ENCODE data around the gene SPEM3.
"Not testable (repeated sequence)": the region's sequence is repeated elsewhere in the genome, so short reads cannot be mapped to it uniquely, and the experiment has no call there.

Gene SPEM3

DNA sequence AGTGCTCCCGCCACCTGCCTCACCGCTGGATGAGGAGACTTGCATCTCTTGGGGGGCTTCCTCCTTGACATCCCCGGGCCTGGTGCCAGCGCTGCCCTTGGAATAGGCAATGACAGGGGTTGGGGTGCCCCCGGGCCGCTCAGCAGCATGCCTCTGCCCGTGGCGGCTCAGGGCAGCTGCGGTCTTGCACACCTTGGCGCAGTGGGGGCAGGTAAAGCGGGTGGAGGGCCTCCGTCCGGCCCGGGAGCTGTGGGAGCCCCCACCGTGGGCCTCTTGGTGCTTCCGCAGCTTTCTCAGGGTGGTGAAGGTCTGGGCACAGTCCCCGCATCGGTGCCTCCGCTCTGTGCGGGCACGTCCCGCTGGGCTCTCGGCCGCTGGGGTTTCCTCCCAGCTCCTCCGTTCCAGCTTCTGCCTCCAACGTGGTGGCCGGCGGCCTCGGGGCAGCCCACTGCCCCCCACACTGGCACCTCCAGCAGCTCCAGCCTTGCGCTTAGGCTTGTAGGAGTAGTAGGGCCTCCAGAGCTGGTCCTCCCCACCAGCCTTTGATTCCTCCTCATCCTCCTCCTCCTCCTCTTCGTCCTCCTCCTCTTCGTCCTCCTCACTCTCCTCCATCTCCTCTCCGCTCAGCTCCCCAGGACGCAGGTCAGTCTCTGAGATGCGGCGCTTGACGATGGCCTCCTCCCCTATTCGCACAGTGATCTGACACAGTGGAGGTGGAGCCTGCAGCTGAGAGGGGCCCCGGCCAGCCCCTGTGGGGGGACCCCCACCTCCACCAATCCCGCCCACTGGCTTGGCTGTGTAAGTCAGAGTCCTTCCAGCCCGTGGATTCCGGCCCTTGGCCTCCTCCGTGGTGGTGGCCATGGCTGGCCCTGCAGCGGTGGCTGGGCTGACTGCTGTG lies 34.1 kb downstream of the SPEM3 start:
- Histone ChIP-seq H3K36me3 (peaks cover 80% of the 10 kb centered on the region), H3K4me3 (no peak overlapping the region), H3K4me1 (peaks cover 14% of the 10 kb centered on the region), H3K9me3 (no peaks in the 10 kb centered on the region), H3K27me3 (no peaks in the 10 kb centered on the region), H4K20me1 (peaks cover 21% of the 10 kb centered on the region), H3K4me2 (no peak overlapping the region), H3K9ac (no peak overlapping the region), H3K27ac (no peak overlapping the region)
- TF ChIP-seq Cebpa-rat (IDR thresholded peaks at IDR 0.05): no peak

DNA sequence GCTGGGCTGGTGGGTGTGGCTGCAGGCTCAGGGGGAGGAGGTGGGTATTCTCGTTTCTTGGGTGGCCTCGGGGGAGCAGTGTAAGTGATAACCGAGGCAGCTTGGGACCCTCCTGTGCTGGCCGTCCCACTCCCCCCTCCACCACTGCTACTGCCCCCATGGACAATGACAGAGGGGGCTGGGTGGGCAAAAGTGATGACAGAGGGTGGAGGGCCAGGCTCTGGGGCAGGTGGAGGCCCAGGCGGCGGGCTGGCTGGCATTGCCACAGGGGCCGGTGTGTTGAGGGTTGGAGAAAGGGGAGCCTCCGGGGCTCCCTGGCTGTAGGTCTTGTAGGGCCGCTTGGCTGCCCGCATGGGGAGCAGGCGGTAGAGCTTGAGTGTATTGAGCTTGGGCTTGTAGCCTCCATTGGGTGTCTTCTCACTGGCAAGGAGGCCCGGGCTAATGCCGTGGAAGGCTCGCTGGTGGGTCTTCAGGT lies 34.8 kb downstream of the SPEM3 start:
- no peak for TF ChIP-seq Cebpa-rat (IDR thresholded peaks at IDR 0.05)
- Histone ChIP-seq H3K36me3 (peaks cover 79% of the 10 kb centered on the region), H3K27ac (no peak overlapping the region), H3K9ac (no peak overlapping the region), H4K20me1 (peaks cover 28% of the 10 kb centered on the region), H3K4me1 (peaks cover 21% of the 10 kb centered on the region), H3K4me2 (no peak overlapping the region), H3K9me3 (no peaks in the 10 kb centered on the region), H3K4me3 (no peak overlapping the region), H3K27me3 (no peaks in the 10 kb centered on the region)

DNA sequence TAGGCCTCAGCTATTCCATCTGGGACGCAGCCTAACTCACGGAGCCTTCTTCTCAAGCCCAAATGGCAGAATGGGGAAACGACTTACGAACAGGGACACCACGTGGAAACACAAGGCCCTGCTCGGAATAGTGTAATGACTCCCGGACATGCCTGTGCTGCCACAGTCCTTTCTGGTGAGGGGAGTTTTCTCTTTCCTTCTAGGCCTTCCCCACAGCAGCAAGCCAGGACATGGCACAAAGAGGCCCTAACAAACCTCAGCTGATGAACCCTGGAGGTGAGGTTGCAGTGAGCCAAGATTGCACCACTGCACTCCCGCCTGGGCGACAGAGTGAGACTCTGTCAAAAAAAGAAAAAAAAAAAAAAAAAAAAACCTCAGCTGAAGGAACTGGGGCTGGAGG lies 35.4 kb downstream of the SPEM3 start:
- Histone ChIP-seq H3K27me3 (no peaks in the 10 kb centered on the region), H3K4me3 (no peak overlapping the region), H3K9ac (no peak overlapping the region), H3K9me3 (no peaks in the 10 kb centered on the region), H3K27ac (no peak overlapping the region), H3K36me3 (peaks cover 80% of the 10 kb centered on the region), H3K4me1 (peaks cover 25% of the 10 kb centered on the region), H3K4me2 (no peak overlapping the region), H4K20me1 (peaks cover 34% of the 10 kb centered on the region)
- no peak for TF ChIP-seq Cebpa-rat (IDR thresholded peaks at IDR 0.05)

DNA sequence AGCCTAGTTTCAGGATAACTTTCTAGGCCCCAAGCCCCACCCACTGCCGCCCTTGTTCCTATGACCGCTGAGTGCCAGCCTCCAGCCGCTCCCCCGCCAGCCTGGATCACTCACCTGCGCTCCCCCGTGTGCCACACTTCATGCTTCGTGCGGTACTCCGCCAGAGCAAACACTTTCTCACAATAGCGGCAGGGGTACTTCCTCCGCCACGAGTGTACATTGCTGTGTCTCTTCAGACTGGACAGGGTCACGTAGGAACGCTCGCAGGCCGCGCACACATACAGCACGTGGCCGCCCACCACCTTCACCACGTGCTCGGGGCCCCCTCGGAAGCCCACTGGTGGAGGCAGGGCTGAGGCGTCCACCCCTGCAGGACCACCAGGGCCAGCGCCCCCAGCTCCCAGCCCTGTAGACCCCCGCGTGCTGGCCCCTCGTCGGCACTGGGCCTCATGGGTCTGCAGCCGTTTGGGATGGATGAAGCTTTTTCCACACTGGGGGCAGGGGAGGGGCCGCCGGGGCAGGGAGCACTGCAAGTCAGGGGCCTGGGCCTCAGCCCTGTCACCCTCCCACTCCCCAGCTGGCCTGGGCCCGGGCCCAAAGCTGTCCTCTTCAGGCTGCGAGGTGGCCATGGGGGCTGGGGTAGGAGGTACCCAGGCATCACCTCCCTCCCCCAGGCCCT lies 37.1 kb downstream of the SPEM3 start:
- Histone ChIP-seq H3K36me3 (peaks cover 85% of the 10 kb centered on the region), H3K4me1 (peaks cover 25% of the 10 kb centered on the region), H4K20me1 (peaks cover 51% of the 10 kb centered on the region), H3K4me3 (no peak overlapping the region), H3K9me3 (no peaks in the 10 kb centered on the region), H3K27me3 (no peaks in the 10 kb centered on the region), H3K9ac (no peak overlapping the region), H3K4me2 (no peak overlapping the region), H3K27ac (peak overlapping the region; percentile 44; the same call in 1 of the 2 replicates)
- TF ChIP-seq Cebpa-rat (IDR thresholded peaks at IDR 0.05): no peak

DNA sequence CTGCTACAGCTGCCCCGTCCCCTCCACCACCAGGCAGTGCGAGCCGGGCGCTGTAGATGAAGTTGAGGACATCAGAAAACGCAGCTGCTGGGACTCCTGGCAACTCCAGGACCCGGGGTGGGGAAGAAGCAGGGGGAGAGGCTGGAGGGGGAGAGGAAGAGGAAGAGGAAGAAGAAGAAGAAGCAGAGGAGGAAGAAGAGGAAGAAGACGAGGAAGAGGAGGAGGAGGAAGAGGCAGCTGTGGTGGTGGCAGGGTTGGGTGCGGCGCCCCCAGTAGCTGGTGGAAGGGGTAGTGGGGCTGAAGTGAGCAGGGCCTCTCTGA lies 37.6 kb downstream of the SPEM3 start:
- H3K9ac ChIP-seq: no peak overlapping the region
- peak overlapping the region; percentile 44; the same call in 1 of the 2 replicates for H3K27ac ChIP-seq
- peaks cover 25% of the 10 kb centered on the region for H3K4me1 ChIP-seq
- TF ChIP-seq Cebpa-rat (IDR thresholded peaks at IDR 0.05): no peak
- H3K9me3 ChIP-seq: no peaks in the 10 kb centered on the region
- H3K4me3 ChIP-seq: no peak overlapping the region
- no peaks in the 10 kb centered on the region for H3K27me3 ChIP-seq
- H3K36me3 ChIP-seq: peaks cover 84% of the 10 kb centered on the region
- no peak overlapping the region for H3K4me2 ChIP-seq
- H4K20me1 ChIP-seq: peaks cover 56% of the 10 kb centered on the region

DNA sequence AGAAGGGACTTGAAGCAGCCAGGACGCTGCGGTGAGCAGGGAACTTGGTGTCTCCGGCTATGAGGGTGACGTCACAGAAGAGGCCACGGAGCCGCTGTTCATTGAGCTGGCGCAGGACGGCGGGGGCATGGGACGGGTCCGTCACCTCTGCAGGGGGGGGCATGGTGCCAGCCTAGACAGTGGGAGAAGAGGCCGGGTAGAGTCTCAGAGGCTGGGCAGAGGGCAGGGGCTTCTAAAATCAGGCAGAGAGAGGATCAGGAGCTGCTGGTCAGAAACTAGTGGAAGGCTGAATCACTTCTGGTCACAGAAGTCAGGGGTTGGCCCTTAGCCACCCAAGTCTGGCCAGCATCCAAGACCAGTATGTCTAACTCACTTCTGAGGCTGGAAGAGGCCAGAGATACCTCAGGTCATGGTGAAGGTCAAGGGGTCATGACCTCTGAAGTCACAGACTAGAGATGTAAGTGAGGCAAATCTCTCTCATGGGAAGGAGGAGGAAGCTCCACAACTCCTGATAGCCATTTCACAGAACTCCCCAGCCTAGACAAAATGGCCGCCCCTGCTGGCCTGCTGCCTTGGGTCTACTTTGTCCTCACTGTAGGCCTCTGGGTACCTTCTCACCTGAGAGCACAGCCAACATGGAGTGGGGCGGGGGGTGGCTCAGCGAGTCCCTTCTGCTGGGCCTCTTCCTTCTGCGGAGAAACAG lies 38.1 kb downstream of the SPEM3 start:
- H3K4me2 ChIP-seq: peak overlapping the region; percentile 30
- H3K27me3 ChIP-seq: no peaks in the 10 kb centered on the region
- peaks cover 78% of the 10 kb centered on the region for H3K36me3 ChIP-seq
- peak overlapping the region; percentile 44; the same call in 1 of the 2 replicates for H3K27ac ChIP-seq
- peaks cover 62% of the 10 kb centered on the region for H4K20me1 ChIP-seq
- H3K4me3 ChIP-seq: no peak overlapping the region
- H3K4me1 ChIP-seq: peaks cover 30% of the 10 kb centered on the region
- H3K9me3 ChIP-seq: no peaks in the 10 kb centered on the region
- H3K9ac ChIP-seq: no peak overlapping the region
- TF ChIP-seq Cebpa-rat (IDR thresholded peaks at IDR 0.05): no peak

DNA sequence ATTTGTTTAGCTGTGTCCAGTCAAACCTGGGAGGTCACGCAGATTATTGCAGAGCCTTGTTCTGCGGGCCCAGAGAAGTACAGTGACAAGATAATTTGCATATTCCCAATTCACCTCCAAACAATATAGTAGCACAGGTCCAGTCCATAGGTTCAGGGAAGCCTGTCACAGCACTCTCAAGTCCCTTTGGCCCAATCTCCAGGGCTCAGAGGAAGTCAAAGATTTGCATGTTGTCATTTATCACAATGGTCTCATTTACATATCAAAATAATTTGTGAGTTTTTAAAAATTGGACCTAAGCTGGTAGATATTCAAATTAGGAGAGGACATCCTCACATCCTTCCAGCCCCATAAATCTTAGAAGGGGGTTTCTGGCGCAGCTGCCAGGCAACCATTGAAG lies 38.8 kb downstream of the SPEM3 start:
- Histone ChIP-seq H3K4me3 (no peak overlapping the region), H3K4me2 (peak overlapping the region; percentile 30), H3K9ac (no peak overlapping the region), H3K4me1 (peaks cover 38% of the 10 kb centered on the region), H3K36me3 (peaks cover 71% of the 10 kb centered on the region), H4K20me1 (peaks cover 69% of the 10 kb centered on the region), H3K9me3 (no peaks in the 10 kb centered on the region), H3K27ac (0 out of 2 replicates have a peak overlapping the region, but pooled peaks have one; percentile 44), H3K27me3 (no peaks in the 10 kb centered on the region)
- no peak for TF ChIP-seq Cebpa-rat (IDR thresholded peaks at IDR 0.05)

DNA sequence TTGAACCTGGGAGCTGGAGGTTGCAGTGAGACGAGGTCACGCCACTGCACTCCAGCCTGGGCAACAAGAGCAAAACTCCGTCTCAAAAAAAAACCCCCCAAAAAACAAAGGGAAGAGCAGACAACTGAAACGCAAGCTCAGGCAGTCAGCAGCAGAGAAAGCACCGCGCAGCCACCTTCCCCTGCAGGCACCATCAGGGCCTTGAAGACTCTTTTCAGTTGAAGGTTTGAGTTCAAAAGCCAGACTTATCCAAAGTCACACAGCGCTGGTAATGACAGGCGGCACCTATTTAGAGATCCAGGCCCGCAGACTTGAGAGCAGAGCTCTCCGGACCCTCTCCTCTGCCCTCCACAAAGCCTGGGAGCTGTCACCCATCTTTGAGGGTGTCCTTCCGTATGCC lies 39.6 kb downstream of the SPEM3 start:
- Histone ChIP-seq H3K9ac (no peak overlapping the region), H3K9me3 (no peaks in the 10 kb centered on the region), H3K36me3 (peaks cover 64% of the 10 kb centered on the region), H3K27me3 (no peaks in the 10 kb centered on the region), H3K4me2 (no peak overlapping the region), H3K4me3 (no peak overlapping the region), H4K20me1 (peaks cover 77% of the 10 kb centered on the region), H3K4me1 (peaks cover 45% of the 10 kb centered on the region), H3K27ac (no peak overlapping the region)
- TF ChIP-seq Cebpa-rat (IDR thresholded peaks at IDR 0.05): no peak

DNA sequence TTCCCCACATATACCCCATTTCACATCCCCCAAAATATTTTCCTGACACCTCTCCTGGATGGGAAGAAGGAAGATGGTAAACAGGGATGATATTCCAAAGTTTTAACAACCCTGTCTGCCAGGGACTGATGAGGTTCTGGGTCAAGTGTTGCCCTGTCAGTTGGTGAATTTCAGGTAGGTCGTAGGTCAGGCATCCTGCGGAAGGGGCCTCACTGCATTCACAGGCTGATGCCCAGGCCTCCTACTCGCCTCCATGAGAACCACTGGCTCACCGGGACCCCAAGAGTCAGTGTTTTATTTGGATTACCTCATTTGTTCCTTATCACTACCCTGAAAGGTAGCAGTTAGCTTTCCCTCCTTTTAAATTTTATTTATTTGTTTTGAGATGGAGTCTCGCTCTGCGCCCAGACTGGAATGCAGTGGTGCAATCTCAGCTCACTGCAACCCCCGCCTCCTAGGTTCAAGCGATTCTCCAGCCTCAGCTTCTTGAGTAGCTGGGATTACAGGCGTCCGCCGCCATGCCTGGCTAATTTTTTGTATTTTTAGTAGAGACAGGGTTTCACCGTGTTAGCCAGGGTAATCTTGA lies 40.2 kb downstream of the SPEM3 start:
- no peak for TF ChIP-seq Cebpa-rat (IDR thresholded peaks at IDR 0.05)
- peaks cover 64% of the 10 kb centered on the region for H3K36me3 ChIP-seq
- H3K27ac ChIP-seq: no peak overlapping the region
- no peak overlapping the region for H3K4me2 ChIP-seq
- no peaks in the 10 kb centered on the region for H3K9me3 ChIP-seq
- peaks cover 51% of the 10 kb centered on the region for H3K4me1 ChIP-seq
- peaks cover 83% of the 10 kb centered on the region for H4K20me1 ChIP-seq
- H3K27me3 ChIP-seq: no peaks in the 10 kb centered on the region
- no peak overlapping the region for H3K4me3 ChIP-seq
- H3K9ac ChIP-seq: no peak overlapping the region

DNA sequence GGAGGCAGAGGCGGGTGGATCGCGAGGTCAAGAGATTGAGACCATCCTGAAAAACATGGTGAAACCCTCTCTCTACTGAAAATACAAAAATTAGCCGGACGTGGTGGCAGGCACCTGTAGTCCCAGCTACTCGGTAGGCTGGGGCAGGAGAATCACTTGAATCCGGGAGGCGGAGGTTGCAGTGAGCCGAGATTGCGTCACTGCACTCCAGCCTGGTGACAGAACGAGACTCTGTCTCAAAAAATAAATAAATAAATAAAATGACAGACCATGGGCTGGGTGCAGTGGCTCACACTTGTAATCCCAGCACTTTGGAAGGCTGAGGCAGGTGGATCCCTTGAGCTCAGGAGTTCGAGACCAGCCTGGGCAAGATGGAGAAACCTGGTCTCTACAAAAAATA lies 41.2 kb downstream of the SPEM3 start:
- Histone ChIP-seq H3K4me1 (peaks cover 51% of the 10 kb centered on the region), H4K20me1 (peaks cover 92% of the 10 kb centered on the region), H3K36me3 (peaks cover 58% of the 10 kb centered on the region)
- not testable (repeated sequence) for H3K27me3 ChIP-seq, H3K9ac ChIP-seq, H3K27ac ChIP-seq, H3K9me3 ChIP-seq, H3K4me2 ChIP-seq, H3K4me3 ChIP-seq

DNA sequence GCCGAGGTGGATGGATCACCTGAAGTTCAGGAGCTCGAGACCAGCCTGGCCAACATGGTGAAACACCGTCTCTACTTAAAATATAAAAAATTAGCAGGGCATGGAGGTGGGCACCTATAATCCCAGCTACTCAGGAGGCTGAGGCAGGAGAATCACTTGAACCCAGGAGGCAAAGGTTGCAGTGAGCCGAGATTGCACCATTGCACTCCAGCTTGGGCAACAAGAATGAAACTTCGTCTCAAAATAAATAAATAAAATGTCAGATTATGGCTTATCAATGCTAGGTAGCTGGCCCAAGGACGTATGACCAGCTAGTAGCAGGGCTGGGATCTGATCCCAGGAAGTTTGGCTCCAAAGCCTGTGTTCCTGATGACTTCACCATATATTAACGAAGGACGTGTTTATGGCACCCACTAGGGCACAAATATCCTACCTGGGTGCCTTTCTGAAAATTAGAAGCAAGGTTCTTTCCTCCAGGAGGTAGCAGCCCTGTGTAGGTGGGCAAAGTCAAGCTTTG lies 41.9 kb downstream of the SPEM3 start:
- H3K27ac ChIP-seq, H3K4me3 ChIP-seq, H3K9ac ChIP-seq, H3K4me2 ChIP-seq, H3K9me3 ChIP-seq, H3K27me3 ChIP-seq: not testable (repeated sequence)
- Histone ChIP-seq H4K20me1 (peaks cover 99% of the 10 kb centered on the region), H3K36me3 (peaks cover 54% of the 10 kb centered on the region), H3K4me1 (peaks cover 51% of the 10 kb centered on the region)
